Prostate gland (tissue), 2 donors: ENCODE results near the gene U2SURP.
"Not testable (repeated sequence)": the region's sequence is repeated elsewhere in the genome, so short reads cannot be mapped to it uniquely, and the experiment has no call there.

Source experiments
- CTCF ChIP-seq, 4 experiments: fragments of 200-600 bp in 2 of 4; fragments of 450-650 bp in 2 of 4; sonication (generic) in 2 of 4; IDR thresholded peaks; 1 replicate in 3 of 4; 2 replicates in 1 of 4; pipeline ENCODE4 v1.5.1; 2016 to 2019; ENCODE audit warnings: antibody characterized with exemption in 4 of 4, mild to moderate bottlenecking in 2 of 4, moderate library complexity in 2 of 4
- POLR2A ChIP-seq: fragments of 450-650 bp; IDR thresholded peaks from one replicate; pipeline ENCODE4 v1.6.1; 2016; ENCODE audit warnings: antibody characterized with exemption, mild to moderate bottlenecking

- not testable (repeated sequence) for TF ChIP-seq POLR2A; CTCF (IDR thresholded peaks at IDR 0.05)
These were observed 44.7 kb downstream of the U2SURP start for GRCh38 chr3:143046075-143046474.
